Stimulated activated CD4-positive, alpha-beta T cell treated with anti-CD3 and anti-CD28 coated beads, Interleukin-12 subunit alpha, Interleukin-12 subunit beta, amount 100 ng/mL, for 48 hours (primary cell): ENCODE data around the gene CTDSP1.

Experiments
- DNase-seq, 3 donors: peaks; one replicate each; pipeline ENCODE4 v3.0.0-alpha.2; 2020; ENCODE audit warnings: low read depth in 2 of 3, low spot score in 1 of 3

Gene CTDSP1

GRCh38 chr2:218398437-218399390 is 954 bp upstream of the CTDSP1 start:
- peak in 2 of 3 donors; percentile 47 to 61 for DNase-seq

DNA sequence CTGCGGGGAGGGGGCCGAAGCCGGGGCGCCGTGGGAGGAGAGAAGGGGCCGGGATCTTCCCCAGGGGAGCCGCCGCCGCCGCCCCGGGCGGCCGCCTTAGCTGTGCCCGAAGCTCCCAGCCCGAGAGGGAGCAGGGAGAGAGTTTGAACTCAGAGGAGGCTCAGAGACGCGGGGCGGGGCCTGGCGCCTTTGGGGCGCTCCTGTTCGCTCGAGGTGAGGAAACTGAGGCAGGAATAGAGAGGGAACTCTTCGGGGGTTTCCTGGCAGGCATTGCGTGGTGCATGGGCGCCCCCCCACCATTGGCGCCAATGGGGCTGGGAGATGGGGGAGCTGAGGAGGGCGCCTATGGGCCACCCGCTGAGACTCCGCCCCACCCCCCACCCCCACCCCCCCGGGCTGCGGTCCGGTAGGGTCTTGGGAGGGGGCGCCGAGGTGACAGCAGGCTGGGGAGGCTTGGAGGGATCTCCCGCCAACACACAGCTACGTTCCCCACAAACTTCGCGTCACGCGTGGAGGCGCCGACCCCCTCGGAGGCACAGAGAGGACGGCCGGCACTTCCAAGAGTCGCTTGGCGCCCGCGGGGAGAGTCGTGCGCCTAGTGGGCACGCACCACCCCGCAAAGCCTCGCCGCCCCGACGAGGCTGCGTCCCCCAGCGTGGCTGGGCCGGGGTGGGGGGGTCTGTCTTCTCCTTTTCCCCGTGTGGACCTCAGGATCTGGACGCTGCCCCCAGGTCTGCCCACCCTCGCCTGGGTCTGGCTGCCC is 680 bp downstream of the CTDSP1 start:
- no peak for DNase-seq

DNA sequence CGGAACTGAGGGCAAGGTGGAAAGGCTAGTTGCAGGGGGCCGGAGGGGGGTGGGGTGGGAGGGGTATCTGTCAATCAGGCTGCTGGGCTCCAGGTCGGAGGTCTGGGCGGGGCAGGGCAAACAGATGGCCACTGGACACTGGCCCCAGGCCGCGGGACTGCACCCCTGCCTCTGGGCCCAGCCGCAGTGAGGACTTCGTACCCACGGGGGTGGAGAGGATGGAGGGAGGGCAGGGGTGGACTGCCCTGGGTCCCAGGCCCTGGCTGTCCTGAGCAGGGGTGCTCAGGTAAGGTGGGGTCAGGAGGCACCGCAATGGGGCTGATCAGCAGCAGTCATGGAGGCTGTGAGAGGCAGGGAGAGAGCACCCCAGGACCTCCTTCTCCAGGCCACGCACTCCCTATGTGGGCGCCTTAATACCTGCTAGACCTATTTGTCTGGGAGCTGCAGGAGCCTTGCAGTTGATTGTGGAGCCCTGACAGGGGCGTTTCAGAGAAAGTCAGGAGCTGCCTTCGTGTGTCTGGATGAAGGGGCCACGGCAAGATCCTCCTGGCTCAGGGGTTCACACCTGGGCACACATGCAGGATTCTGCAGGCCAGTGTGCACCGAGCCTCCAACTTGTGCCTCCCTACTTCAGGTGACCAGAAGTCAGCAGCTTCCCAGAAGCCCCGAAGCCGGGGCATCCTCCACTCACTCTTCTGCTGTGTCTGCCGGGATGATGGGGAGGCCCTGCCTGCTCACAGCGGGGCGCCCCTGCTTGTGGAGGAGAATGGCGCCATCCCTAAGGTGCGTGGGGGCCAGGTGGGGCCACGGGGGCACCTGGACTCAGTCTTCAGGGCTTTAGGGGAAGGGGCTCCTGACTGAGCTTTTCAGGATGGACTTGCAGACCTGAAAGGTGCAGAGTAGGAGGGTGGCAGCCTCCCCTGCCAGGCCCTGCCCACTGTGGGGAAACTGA is 1.5 kb downstream of the CTDSP1 start:
- DNase-seq = no peak

DNA sequence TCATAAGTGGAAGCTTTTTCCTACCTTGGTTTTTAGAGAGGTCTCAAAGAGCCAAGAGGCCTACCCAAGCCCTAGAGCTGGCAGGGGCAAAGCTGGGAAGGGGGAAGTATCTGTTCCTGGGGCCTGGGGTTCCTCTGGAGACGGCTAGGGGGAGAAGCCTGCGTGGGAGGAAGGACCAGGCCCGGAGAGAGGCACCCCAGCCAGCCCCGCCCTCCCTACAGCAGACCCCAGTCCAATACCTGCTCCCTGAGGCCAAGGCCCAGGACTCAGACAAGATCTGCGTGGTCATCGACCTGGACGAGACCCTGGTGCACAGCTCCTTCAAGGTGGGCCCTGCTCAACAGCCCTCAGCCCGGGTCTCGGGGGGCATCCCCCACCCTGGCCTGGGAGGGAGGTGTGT is 2.2 kb downstream of the CTDSP1 start:
- DNase-seq = no peak

GRCh38 chr2:218402491-218402901 is 2.8 kb downstream of the CTDSP1 start:
- DNase-seq = no peak

DNA sequence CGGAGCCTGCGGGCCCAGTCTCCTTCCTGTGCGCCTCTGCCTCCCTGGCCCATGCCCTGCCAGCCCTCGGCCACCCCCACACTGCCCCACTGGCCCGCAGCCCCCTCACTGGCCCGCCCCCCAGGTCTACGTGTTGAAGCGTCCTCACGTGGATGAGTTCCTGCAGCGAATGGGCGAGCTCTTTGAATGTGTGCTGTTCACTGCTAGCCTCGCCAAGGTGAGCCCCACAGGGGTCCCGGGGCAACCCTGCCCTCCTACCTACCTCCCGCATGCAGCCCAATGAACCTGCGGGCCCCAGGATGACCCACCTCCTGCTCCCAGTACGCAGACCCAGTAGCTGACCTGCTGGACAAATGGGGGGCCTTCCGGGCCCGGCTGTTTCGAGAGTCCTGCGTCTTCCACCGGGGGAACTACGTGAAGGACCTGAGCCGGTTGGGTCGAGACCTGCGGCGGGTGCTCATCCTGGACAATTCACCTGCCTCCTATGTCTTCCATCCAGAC is 3.3 kb downstream of the CTDSP1 start:
- DNase-seq = no peak

DNA sequence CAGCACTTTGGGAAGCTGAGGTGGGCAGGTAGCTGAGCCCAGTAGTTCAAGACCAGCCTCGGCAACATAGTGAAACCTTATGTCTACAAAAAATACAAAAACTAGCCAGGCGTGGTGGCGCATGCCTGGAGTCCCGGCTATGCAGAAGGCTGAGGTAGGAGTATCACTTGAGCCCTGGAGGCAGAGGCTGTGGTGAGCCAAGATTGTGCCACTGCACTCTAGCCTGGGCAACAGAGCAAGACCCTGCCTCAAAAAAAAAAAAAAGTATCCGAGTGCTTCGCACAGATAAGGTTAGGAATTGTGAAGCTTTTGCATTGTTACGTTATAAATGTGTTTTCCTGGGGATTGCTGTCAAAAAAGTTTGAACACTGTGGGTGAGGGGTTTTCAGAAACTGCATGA is 4.1 kb downstream of the CTDSP1 start:
- no peak for DNase-seq

- no peak for DNase-seq
Measured at GRCh38 chr2:218404351-218405085, 4.8 kb downstream of the CTDSP1 start.

GRCh38 chr2:218405086-218405745 is 5.5 kb downstream of the CTDSP1 start:
- no peak for DNase-seq

- DNase-seq = no peak
Measured at GRCh38 chr2:218405746-218406208, 6.1 kb downstream of the CTDSP1 start.

GRCh38 chr2:218406209-218406948 is 6.7 kb downstream of the CTDSP1 start:
- DNase-seq = peak; percentile 85 to 97 (median 89)

- peak in 2 of 3 donors; percentile 51 to 55 for DNase-seq
Measured at GRCh38 chr2:218406949-218407618, 7.4 kb downstream of the CTDSP1 start.

GRCh38 chr2:218407717-218408116 is 8.0 kb downstream of the CTDSP1 start:
- DNase-seq = no peak

DNA sequence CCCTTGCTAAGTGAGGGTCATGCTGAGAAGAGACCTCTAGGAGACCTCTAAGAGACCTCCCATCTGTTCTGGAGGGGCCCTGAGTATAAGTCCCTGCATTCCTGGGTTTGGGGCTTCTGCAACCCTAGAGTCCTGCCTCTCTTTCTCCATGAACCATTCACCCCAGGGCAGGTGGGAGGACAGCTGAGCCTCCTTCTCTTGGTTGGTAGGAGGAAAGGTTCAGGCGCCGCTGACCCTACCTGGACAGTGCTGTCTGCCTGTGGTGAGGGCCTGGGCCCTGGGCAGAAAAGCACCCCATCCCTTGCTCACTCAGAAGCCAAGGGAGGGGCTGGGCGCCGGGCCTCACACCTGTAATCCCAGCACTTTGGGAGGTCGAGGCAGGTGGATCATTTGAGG is 18.7 kb downstream of the CTDSP1 start:
- no peak for DNase-seq

- DNase-seq = no peak
Measured at GRCh38 chr2:218418717-218419458, 19.2 kb downstream of the CTDSP1 start, which contains the start of gene VIL1. TSS of gene VIL1 (plus strand) at chr2:218419123. CDS start at chr2:218423779, 4,656 bp downstream.

DNA sequence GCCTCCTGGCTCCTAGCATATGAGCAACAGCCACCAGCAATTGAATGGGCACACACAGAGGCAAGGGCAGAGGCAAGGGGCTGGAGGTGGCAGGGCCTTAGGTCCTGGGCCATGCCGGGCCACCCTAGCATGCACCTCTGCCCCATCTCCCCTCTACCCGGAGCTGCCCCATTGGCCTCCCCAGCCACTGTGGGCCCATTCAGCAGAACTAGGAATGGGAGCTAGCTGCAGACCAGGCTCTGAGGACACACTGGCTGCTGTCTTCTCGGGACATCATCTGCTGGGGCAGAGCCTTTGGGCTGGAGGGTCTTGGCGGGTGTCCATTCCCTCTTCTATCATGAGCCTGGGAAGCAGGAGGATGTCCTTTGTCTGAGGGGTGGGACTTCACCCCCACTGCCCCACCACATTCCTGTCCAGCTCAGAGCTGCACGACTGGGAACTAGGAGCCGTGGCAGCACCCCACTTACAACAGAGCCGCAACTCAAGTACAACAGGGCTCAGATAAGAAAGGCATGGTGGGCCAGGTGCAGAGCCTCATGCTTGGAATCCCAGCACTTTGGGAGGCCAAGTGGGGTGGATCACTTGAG is 20.1 kb downstream of the CTDSP1 start:
- DNase-seq = no peak

DNA sequence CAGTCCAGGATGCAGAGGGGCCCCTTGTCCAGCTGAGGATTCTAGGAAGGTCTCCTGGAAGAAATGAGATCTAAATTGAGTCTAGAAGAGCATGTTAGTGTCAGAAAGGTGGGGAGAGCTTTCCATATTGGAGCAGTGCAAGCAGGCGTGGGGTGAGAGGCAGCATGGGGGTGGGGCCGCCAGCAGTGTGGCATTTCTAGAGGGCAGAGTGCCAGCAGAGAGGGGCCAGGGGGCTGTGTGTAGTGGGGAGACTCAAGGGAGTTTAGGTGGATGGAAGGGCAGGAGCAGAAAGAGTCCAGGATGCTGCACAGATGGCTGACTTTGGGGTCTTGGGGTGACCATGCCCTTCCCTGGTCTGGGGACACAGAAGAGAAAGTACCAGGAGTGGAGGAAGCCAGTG is 21.4 kb downstream of the CTDSP1 start:
- no peak for DNase-seq
